ENCODE results near the gene ASB14. TPM values are rescaled to one million over a fixed set of nuclear protein-coding genes. Genes with fewer than 3 reads are reported as not detected.

Gene ASB14
- total and polyA plus RNA-seq, 8 donors = 0.13 to 2.4 (median 1.7) TPM; not detected in 1

- H3K27me3 ChIP-seq = no peaks in the 10 kb centered on the region
- intact Hi-C loops (cut with DNase I) = no loop called here
- H3K9me3 ChIP-seq = no peaks in the 10 kb centered on the region
- peaks cover 0 to 83% of the 10 kb centered on the region in 2 donors for H3K36me3 ChIP-seq
- DNase-seq = no peak
- H3K4me1 ChIP-seq = no peaks in the 10 kb centered on the region
- no peak for TF ChIP-seq CTCF (IDR thresholded peaks at IDR 0.05)
- H3K27ac ChIP-seq = no peak overlapping the region
- no peak for ATAC-seq
- H3K4me3 ChIP-seq = no peak overlapping the region
Measured at GRCh38 chr3:57257678-57258077, 34.8 kb downstream of the ASB14 start.

GRCh38 chr3:57256844-57257243 is 35.6 kb downstream of the ASB14 start:
- DNase-seq (no peak), ATAC-seq (no peak)
- H3K4me1 ChIP-seq = no peaks in the 10 kb centered on the region
- H3K36me3 ChIP-seq = peaks cover 0 to 85% of the 10 kb centered on the region in 2 donors
- no peak overlapping the region for H3K27ac ChIP-seq
- TF ChIP-seq CTCF (IDR thresholded peaks at IDR 0.05) = no peak
- intact Hi-C loops (cut with DNase I) = no loop called here
- H3K4me3 ChIP-seq = no peak overlapping the region
- H3K27me3 ChIP-seq = no peaks in the 10 kb centered on the region
- H3K9me3 ChIP-seq = no peaks in the 10 kb centered on the region

GRCh38 chr3:57252404-57252803 is 40.1 kb downstream of the ASB14 start:
- peaks cover 0 to 79% of the 10 kb centered on the region in 2 donors for H3K36me3 ChIP-seq
- ATAC-seq (no peak), DNase-seq (no peak)
- no peaks in the 10 kb centered on the region for H3K4me1 ChIP-seq
- no peaks in the 10 kb centered on the region for H3K9me3 ChIP-seq
- H3K4me3 ChIP-seq = no peak overlapping the region
- no peaks in the 10 kb centered on the region for H3K27me3 ChIP-seq
- H3K27ac ChIP-seq = no peak overlapping the region
- intact Hi-C loops (cut with DNase I) = no loop called here
- no peak for TF ChIP-seq CTCF (IDR thresholded peaks at IDR 0.05)

- no peaks in the 10 kb centered on the region for H3K9me3 ChIP-seq
- H3K27ac ChIP-seq = no peak overlapping the region
- DNase-seq (no peak), ATAC-seq (no peak)
- no peak for TF ChIP-seq CTCF (IDR thresholded peaks at IDR 0.05)
- no peaks in the 10 kb centered on the region for H3K27me3 ChIP-seq
- intact Hi-C loops (cut with DNase I) = no loop called here
- H3K4me3 ChIP-seq = no peak overlapping the region
- peaks cover 0 to 96% of the 10 kb centered on the region in 2 donors for H3K36me3 ChIP-seq
- no peaks in the 10 kb centered on the region for H3K4me1 ChIP-seq
Measured at GRCh38 chr3:57244946-57245345, 47.5 kb downstream of the ASB14 start.

- Histone ChIP-seq H3K4me1 (peaks cover 0 to 2% of the 10 kb centered on the region in 2 donors), H3K4me3 (no peak overlapping the region), H3K27ac (no peak overlapping the region), H3K27me3 (no peaks in the 10 kb centered on the region), H3K9me3 (no peaks in the 10 kb centered on the region), H3K36me3 (peaks cover 0 to 24% of the 10 kb centered on the region in 2 donors)
- ATAC-seq (no peak), DNase-seq (no peak)
- intact Hi-C loops (cut with DNase I) = no loop called here
- no peak for TF ChIP-seq CTCF (IDR thresholded peaks at IDR 0.05)
Measured at GRCh38 chr3:57234613-57235575, 57.6 kb downstream of the ASB14 start.

All from left lung (tissue), 10 donors.